GM23248 (cell line): ENCODE data around the gene TTC17. TPM values are rescaled to one million over a fixed set of nuclear protein-coding genes. Genes with fewer than 3 reads are reported as not detected.

Experiments used
- DNase-seq: peaks from one replicate; pipeline ENCODE4 v3.0.0-alpha.2; 2015
- H2AFZ ChIP-seq: fragments of 200-600 bp; sonication (generic); 2 replicates; pipeline ENCODE4 v1.6.1; 2016; ENCODE audit warnings: antibody characterized with exemption
- H3F3A ChIP-seq: fragments of 200-600 bp; sonication (generic); 2 replicates; pipeline ENCODE4 v1.6.1; 2016; ENCODE audit warnings: mild to moderate bottlenecking, antibody characterized with exemption, mixed run types; ENCODE audit not compliant: insufficient read depth
- H3K27ac ChIP-seq: fragments of 200-600 bp; sonication (generic); 2 replicates; pipeline ENCODE4 v1.5.1; 2016; ENCODE audit warnings: mild to moderate bottlenecking
- H3K27me3 ChIP-seq: fragments of 200-600 bp; sonication (generic); replicated peaks from 2 replicates; pipeline ENCODE4 v1.6.1; 2016; ENCODE audit warnings: mild to moderate bottlenecking; ENCODE audit not compliant: insufficient read depth
- H3K36me3 ChIP-seq: fragments of 200-600 bp; sonication (generic); 2 replicates; pipeline ENCODE4 v1.6.1; 2016; ENCODE audit warnings: low read depth, mild to moderate bottlenecking
- H3K4me1 ChIP-seq: fragments of 200-600 bp; sonication (generic); 2 replicates; pipeline ENCODE4 v1.6.1; 2016; ENCODE audit warnings: mild to moderate bottlenecking; ENCODE audit not compliant: insufficient read depth
- H3K4me2 ChIP-seq: fragments of 200-600 bp; sonication (generic); one replicate; pipeline ENCODE4 v1.6.1; 2016; ENCODE audit warnings: mild to moderate bottlenecking; ENCODE audit not compliant: unreplicated experiment
- H3K4me3 ChIP-seq: fragments of 200-600 bp; sonication (generic); 2 replicates; pipeline ENCODE4 v1.5.1; 2016; ENCODE audit warnings: mild to moderate bottlenecking
- H3K79me2 ChIP-seq: fragments of 200-600 bp; sonication (generic); 2 replicates; pipeline ENCODE4 v1.6.1; 2016; ENCODE audit warnings: mild to moderate bottlenecking; ENCODE audit not compliant: insufficient read depth
- H3K9ac ChIP-seq: fragments of 200-600 bp; sonication (generic); 2 replicates; pipeline ENCODE4 v1.6.1; 2016; ENCODE audit warnings: mild to moderate bottlenecking
- H3K9me2 ChIP-seq: fragments of 200-600 bp; sonication (generic); 2 replicates; pipeline ENCODE4 v1.6.1; 2016; ENCODE audit warnings: mixed run types, mild to moderate bottlenecking, moderate library complexity; ENCODE audit not compliant: insufficient read depth
- H3K9me3 ChIP-seq: fragments of 200-600 bp; sonication (generic); one replicate; pipeline ENCODE4 v1.6.1; 2017; ENCODE audit warnings: low read depth
- H4K20me1 ChIP-seq: fragments of 200-600 bp; sonication (generic); 2 replicates; pipeline ENCODE4 v1.6.0; 2016; ENCODE audit not compliant: insufficient read depth
- EZH2 ChIP-seq: fragments of 200-600 bp; sonication (generic); IDR thresholded peaks from 2 replicates; pipeline ENCODE4 v1.6.1; 2018; ENCODE audit warnings: antibody characterized with exemption, mild to moderate bottlenecking; ENCODE audit not compliant: insufficient read depth, poor library complexity, severe bottlenecking
- EZH2phosphoT487 ChIP-seq: fragments of 200-600 bp; sonication (generic); IDR thresholded peaks from 2 replicates; pipeline ENCODE4 v1.6.1; 2018; ENCODE audit warnings: antibody characterized with exemption, moderate library complexity, mild to moderate bottlenecking, low read depth; ENCODE audit not compliant: insufficient read depth
- WGBS, 2 experiments: methylation state at CpG; one replicate each; pipeline ENCODE4 v1.1.6; 2015 to 2017; ENCODE audit warnings: low lambda C conversion rate in 2 of 2, low coverage in 1 of 2; ENCODE audit errors: missing lambda C conversion rate in 2 of 2; 5-methylcytosine and 5-hydroxymethylcytosine counted together
- in situ Hi-C: fragments of 300-500 bp; cut with MboI; formaldehyde crosslinking; loops from 2 replicates; pipeline ENCODE4 v1.15.0; 2020
- polyA plus RNA-seq: library from polyadenylated mRNA; unstranded; fragments of >200 nt; fragmentation: Nextera tagmentation; extraction: Ambion mirVana; gene quantifications from 2 replicates; pipeline ENCODE4 v1.2.1, GENCODE V29; 2016
- total RNA-seq: library from RNA; depleted of rRNA; stranded (reverse); fragments of >200 nt; shearing (Covaris generic); gene quantifications from 2 replicates; pipeline ENCODE4 v1.2.3, GENCODE V29; 2014

The TTC17 gene
- total and polyA plus RNA-seq, 2 experiments from 2014 or later: 39.2 to 61.7 TPM

DNA sequence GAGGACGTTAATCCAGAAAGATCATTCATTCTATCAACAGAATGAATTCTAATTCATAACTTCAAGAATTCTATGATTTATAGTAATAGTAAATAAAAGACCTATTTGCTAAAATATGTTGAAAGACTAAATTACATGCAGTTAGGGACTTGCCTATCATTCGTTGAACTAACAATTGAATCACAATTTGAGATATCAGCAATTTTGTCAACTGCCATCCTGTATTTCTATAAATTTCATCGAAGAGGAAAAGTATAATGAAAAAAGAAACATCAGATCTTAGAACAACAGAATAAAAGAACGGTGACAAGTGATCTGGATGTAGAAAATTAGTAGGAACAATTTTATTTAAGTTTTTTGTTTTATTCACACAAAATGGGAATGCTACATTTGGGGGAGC is 4.4 kb upstream of the TTC17 start:
- Histone ChIP-seq H3K4me2 (no peak overlapping the region), H4K20me1 (no peaks in the 10 kb centered on the region), H3K9me2 (no peaks in the 10 kb centered on the region), H2AFZ (no peak overlapping the region), H3K27me3 (no peaks in the 10 kb centered on the region), H3K36me3 (no peaks in the 10 kb centered on the region), H3K9me3 (no peaks in the 10 kb centered on the region), H3K79me2 (peaks cover 5% of the 10 kb centered on the region), H3K4me3 (no peak overlapping the region), H3K27ac (no peak overlapping the region), H3K4me1 (no peaks in the 10 kb centered on the region), H3F3A (no peaks in the 10 kb centered on the region), H3K9ac (no peak overlapping the region)
- TF ChIP-seq EZH2: no peak
- in situ Hi-C loops: no loop called here
- 93 to 95% methylated on average over 4 of the region's 4 CpGs for WGBS, 2 experiments
- DNase-seq: no peak

DNA sequence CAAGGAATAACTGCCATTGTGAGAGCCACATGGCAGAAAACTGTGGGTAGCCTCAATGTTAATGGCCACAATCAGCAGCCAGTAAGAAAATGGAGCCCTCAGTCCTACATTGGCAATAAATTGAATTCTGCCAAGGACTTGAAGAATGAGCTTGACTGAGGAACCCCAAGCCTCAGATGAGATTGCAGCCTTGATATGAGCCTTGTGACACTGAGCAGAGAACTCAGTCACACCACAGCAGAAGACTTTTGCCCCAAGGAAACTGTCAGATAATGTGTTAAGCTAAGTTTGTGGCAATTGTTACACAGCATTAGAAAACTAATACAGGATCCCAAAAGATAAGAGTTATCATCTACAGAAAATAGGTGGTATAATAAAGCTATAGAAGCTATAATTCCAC is 2.4 kb upstream of the TTC17 start:
- TF ChIP-seq EZH2phosphoT487: no peak
- TF ChIP-seq EZH2: no peak
- H3F3A ChIP-seq: peaks cover 11% of the 10 kb centered on the region; the same call in 1 of the 2 replicates

GRCh38 chr11:43358279-43358800 is 380 bp upstream of the TTC17 start:
- peaks cover 11% of the 10 kb centered on the region; the same call in 1 of the 2 replicates for H3F3A ChIP-seq
- peak overlapping the region; percentile 94 for H3K4me3 ChIP-seq
- in situ Hi-C loops: no loop called here
- H3K79me2 ChIP-seq: peaks cover 45% of the 10 kb centered on the region
- peak overlapping the region; percentile 100 for H2AFZ ChIP-seq
- TF ChIP-seq EZH2phosphoT487: no peak
- TF ChIP-seq EZH2: no peak
- H3K36me3 ChIP-seq: no peaks in the 10 kb centered on the region
- 1 to 2% methylated on average over 16 of the region's 16 CpGs for WGBS, 2 experiments
- H3K4me2 ChIP-seq: peak overlapping the region; percentile 90
- peaks cover 12% of the 10 kb centered on the region for H3K4me1 ChIP-seq
- H3K9me3 ChIP-seq: no peaks in the 10 kb centered on the region
- peak; percentile 49 for DNase-seq
- H3K27me3 ChIP-seq: no peaks in the 10 kb centered on the region
- peak overlapping the region; percentile 81 for H3K27ac ChIP-seq
- 0 out of 2 replicates have a peak, but pooled peaks cover 7% of the 10 kb centered on the region for H4K20me1 ChIP-seq
- peak overlapping the region; percentile 94 for H3K9ac ChIP-seq
- no peaks in the 10 kb centered on the region for H3K9me2 ChIP-seq

More for the DNA sequence above, 2.4 kb upstream of the TTC17 start:
- H3K9ac ChIP-seq: no peak overlapping the region
- H3K79me2 ChIP-seq: peaks cover 25% of the 10 kb centered on the region
- no peak overlapping the region for H2AFZ ChIP-seq
- no peaks in the 10 kb centered on the region for H3K9me2 ChIP-seq
- no peak overlapping the region for H3K27ac ChIP-seq
- in situ Hi-C loops: no loop called here
- peaks cover 12% of the 10 kb centered on the region for H3K4me1 ChIP-seq
- H3K9me3 ChIP-seq: no peaks in the 10 kb centered on the region
- 0 out of 2 replicates have a peak, but pooled peaks cover 7% of the 10 kb centered on the region for H4K20me1 ChIP-seq
- H3K4me2 ChIP-seq: no peak overlapping the region
- no peak for DNase-seq
- no peaks in the 10 kb centered on the region for H3K36me3 ChIP-seq
- no peak overlapping the region for H3K4me3 ChIP-seq
- no peaks in the 10 kb centered on the region for H3K27me3 ChIP-seq

- DNase-seq: peak; percentile 69
- Histone ChIP-seq H3K4me1 (peaks cover 12% of the 10 kb centered on the region), H3K9ac (peak overlapping the region; percentile 94), H3K9me3 (no peaks in the 10 kb centered on the region), H3K79me2 (peaks cover 56% of the 10 kb centered on the region), H3K4me3 (peak overlapping the region; percentile 94), H4K20me1 (0 out of 2 replicates have a peak, but pooled peaks cover 7% of the 10 kb centered on the region), H2AFZ (peak overlapping the region; percentile 100), H3K27ac (peak overlapping the region; percentile 81), H3K27me3 (no peaks in the 10 kb centered on the region), H3K36me3 (no peaks in the 10 kb centered on the region), H3F3A (peaks cover 11% of the 10 kb centered on the region; the same call in 1 of the 2 replicates), H3K9me2 (no peaks in the 10 kb centered on the region), H3K4me2 (peak overlapping the region; percentile 91)
- TF ChIP-seq EZH2 (no peak), EZH2phosphoT487 (no peak)
- in situ Hi-C loops: no loop called here
- WGBS, 2 experiments: 0 to 3% methylated on average over 14 of the region's 14 CpGs
Measured at GRCh38 chr11:43359422-43359818, 700 bp downstream of the TTC17 start.
